COR-L47 (cell line): ENCODE data around the gene LAMTOR1.
A peak's percentile ranks its signal among the peaks of the same experiment; 100 is the strongest.

Experiments used
- DNase-seq: peaks from one replicate; lab custom pipeline; 2025; lab: John Stamatoyannopoulos, UW

The LAMTOR1 gene

GRCh38 chr11:72081184-72081644 lies 21.9 kb downstream of the LAMTOR1 start:
- no peak for DNase-seq

GRCh38 chr11:72080326-72081183 lies 22.5 kb downstream of the LAMTOR1 start, which contains the start of the genes LRRC51 and NUMA1:
Gene LRRC51 (plus strand): TSS chr11:72080850. CDS start chr11:72089084, 8,234 bp downstream.
Gene NUMA1 (minus strand): TSS chr11:72080542. CDS start chr11:72035943, 44,599 bp downstream.
- DNase-seq: peak; percentile 100

- DNase-seq: no peak
These were observed 23.2 kb downstream of the LAMTOR1 start for GRCh38 chr11:72079819-72080325.

- DNase-seq: no peak
These were observed 24.6 kb downstream of the LAMTOR1 start for GRCh38 chr11:72078477-72078876.

GRCh38 chr11:72075756-72076155 lies 27.3 kb downstream of the LAMTOR1 start:
- DNase-seq: no peak

- DNase-seq: no peak
These were observed 28.0 kb downstream of the LAMTOR1 start for GRCh38 chr11:72075109-72075508.

- DNase-seq: no peak
These were observed 30.7 kb downstream of the LAMTOR1 start for GRCh38 chr11:72072348-72072747.

- DNase-seq: no peak
These were observed 32.6 kb downstream of the LAMTOR1 start for GRCh38 chr11:72070491-72070890.

GRCh38 chr11:72069787-72070251 lies 33.3 kb downstream of the LAMTOR1 start:
- no peak for DNase-seq

- DNase-seq: no peak
These were observed 33.9 kb downstream of the LAMTOR1 start for GRCh38 chr11:72069200-72069599.

- DNase-seq: no peak
These were observed 35.4 kb downstream of the LAMTOR1 start for GRCh38 chr11:72067676-72068075.

GRCh38 chr11:72067266-72067665 lies 35.8 kb downstream of the LAMTOR1 start:
- DNase-seq: no peak

GRCh38 chr11:72066855-72067254 lies 36.2 kb downstream of the LAMTOR1 start:
- no peak for DNase-seq

GRCh38 chr11:72061739-72062396 lies 41.2 kb downstream of the LAMTOR1 start:
- no peak for DNase-seq

GRCh38 chr11:72058416-72059034 lies 44.6 kb downstream of the LAMTOR1 start:
- no peak for DNase-seq

GRCh38 chr11:72048766-72049460 lies 54.2 kb downstream of the LAMTOR1 start:
- DNase-seq: peak; percentile 27
